ENCODE results near the gene SMOC2.
"Not testable (repeated sequence)": the region's sequence is repeated elsewhere in the genome, so short reads cannot be mapped to it uniquely, and the experiment has no call there.

SMOC2 gene

DNA sequence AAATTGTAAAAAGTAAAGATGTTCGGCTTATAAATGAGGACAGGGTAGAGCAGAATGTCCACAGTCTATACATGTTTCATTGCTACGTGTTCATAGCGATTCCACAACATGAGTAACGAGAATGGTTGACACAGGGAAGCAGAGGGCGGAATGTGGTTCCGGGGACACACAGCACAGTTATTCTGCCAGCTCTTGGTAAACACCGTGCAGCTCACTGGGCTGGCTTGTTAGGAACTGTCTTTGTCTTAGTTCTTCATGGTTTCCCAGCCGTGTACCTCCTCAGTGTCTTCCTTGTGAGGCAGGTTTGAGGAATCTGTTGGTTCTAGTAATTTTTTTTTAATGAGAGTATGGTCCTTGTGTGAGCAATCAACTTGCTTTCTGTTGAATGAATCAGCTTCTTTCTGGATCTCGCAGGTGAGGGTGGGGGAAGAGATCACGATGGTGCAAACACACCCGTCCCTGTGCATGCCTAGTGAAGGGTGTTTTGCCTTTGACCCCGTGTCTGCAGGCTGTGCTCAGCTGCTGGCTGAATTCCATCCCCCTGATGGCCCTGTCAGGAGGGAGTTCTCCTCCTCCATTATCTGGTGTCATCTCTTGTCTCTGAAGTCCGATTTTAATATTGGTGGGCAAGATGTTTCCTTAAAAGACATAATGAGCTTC lies 168.2 kb downstream of the SMOC2 start:
- no peak for DNase-seq

GRCh38 chr6:168609914-168610490 lies 169.0 kb downstream of the SMOC2 start:
- DNase-seq, result no peak

DNA sequence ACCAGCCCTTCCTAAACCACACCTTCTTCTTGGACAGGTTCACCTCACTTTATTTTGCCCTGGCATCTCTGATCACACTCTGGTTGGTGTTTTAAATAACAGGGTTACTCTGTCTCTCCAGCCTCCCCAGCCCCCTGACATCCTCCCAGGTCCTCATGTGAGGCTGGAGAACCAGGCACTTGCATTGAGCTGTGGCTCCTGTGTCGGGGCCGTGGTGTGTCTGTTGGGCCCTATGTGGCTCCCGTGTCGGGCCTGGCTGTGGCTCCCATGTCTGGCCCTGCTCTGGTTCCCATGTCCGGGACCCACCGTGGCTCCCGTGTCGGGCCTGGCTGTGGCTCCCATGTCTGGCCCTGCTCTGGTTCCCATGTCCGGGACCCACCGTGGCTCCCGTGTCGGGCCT lies 170.0 kb downstream of the SMOC2 start:
- not testable (repeated sequence) for DNase-seq

DNA sequence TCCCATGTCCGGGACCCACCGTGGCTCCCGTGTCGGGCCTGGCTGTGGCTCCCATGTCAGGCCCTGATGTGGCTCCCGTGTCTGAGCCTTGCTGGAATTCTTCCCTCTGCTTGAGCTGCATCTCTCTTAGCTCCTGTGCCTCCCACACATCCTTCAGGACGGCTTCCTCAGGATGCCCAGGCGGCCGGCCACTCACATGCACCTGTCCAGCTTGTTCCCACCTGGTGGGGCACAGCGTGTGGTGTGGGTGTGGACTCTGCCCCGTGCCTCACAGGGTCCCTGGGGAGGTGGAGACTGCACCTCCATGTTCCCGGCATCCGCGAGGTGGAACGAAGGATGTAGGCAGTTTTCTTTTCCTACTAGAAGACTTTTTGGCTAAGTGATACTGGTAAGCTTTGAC lies 170.7 kb downstream of the SMOC2 start:
- no peak for DNase-seq

DNA sequence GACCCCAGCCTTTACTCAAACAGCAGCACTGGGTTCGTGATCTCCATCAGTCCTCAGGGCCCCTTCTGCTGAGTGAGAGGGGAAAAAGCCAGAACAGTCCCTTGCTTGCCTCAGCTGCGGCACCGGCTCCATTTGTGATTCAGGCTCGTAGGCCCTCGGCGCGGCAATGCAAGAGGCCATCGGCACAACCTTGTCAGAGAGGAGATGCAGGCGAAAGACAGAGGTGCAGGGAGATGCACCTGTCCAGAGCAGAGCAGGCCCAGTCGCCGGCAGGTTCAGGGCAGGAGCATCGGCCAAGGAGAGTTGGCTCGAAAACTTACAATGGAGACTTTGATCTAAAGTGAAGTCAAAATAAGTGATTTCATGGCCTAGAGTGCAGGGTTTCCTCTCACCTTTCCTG lies 171.6 kb downstream of the SMOC2 start:
- no peak for DNase-seq

DNA sequence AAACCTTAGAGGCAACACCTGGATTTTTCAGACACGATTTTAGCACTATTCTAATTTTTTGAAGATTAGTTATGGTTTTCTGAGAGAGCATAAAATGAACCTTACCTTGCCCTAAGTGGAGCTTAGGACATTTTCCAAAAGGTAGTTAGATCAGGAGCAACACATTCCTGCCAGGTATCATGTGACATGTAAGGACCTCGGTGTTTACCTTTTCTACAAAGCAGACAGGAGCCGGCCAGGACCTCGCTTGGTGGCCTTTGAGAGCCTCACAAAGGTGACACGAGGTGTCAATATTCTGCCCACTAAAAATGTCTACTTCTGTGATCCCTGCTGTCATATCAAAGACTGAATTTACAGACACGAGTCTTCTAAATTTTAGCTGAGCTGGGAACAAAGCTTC lies 174.9 kb downstream of the SMOC2 start:
- no peak for DNase-seq

GRCh38 chr6:168616816-168617765 lies 176.1 kb downstream of the SMOC2 start:
- DNase-seq, result no peak

DNA sequence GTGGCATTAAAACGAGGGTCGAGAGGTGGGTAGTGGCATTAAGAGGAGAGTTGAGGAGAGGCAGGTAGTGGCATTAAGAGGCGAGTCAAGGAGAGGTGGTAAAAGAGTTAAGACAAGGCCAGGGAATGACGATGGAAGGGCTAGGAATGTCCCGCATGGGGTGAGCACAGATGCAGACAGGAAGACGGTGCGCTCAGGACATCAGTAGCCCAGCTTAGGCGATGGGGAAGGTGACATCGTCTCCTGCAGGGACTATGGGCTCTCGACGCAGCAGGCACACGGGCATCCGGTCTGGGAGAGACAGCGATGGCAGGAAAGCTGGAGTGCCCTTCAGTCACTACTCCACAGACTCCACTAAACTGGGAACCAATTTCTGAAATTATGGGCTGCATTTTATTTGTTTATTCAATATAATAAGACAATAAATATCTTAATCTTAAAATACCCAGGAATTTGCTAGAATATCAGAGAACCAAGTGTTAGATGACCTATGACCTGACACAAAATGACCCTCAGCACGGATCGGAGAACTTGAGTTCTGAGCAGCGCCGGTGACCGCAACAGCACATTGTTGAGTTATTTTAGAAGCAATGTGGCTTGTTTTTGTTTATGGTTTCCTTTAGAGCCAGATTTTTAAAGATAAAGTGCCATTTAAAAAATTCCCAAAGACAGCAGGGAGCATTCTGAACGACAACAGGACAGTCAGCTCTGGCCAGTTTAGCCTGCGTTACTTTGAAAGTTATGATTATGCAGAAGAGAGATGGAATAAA lies 177.7 kb downstream of the SMOC2 start:
- no peak for DNase-seq

DNA sequence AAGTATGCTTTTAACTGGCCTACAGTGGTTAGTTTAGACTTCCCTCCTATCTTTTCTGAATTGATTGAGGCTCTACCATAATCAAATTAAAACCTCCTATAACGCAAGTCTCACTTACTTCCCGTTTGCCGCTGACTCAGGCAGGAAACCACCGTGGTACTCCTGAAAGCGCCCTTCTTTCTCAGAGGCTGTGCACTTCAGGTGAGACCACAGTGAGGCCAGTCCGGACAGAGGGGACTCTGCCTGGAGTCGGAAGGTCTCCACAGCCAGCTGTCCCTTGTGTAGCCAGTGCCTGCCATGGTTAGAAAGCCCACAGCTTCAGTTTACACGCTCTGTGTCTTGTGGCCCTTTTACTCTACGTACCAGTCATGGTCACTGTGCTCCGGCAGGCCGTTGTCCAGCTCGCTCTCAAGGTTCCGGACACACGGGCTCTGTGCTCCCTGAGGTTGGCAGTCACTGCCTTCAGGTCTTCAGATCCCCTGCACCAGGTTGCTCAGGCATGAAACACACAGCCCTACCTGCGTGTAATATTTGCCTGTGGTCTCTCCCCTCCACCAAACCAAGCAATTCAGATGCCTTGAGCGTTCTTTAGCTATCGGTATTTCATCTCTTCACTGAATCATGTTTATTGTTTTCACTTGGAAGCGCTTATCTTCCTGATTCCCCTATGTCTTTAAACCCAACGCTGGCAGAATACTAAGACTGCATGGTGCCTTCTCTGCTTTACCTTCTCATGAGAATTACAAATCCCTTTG lies 178.8 kb downstream of the SMOC2 start:
- DNase-seq, result no peak

DNA sequence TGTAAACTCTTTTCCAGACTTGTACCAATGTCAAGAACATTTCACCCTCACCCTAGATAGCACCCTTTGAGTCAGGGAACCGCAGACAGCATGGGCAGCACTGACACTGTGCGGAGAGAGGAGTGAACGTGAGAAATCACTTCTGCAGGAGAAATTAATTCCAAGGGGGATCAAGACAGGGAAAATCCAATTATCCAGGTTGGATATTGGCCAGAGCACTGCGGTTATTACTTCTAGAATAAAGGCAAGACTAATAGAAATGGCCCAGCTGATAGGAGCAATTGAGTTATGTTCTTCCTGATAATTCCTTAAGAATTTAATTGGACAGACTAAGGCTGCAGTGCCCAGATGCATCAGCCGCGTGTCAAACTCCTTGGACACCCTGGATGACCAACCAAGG lies 179.6 kb downstream of the SMOC2 start:
- no peak for DNase-seq

GRCh38 chr6:168623736-168624135 lies 182.8 kb downstream of the SMOC2 start:
- DNase-seq, result no peak

DNA sequence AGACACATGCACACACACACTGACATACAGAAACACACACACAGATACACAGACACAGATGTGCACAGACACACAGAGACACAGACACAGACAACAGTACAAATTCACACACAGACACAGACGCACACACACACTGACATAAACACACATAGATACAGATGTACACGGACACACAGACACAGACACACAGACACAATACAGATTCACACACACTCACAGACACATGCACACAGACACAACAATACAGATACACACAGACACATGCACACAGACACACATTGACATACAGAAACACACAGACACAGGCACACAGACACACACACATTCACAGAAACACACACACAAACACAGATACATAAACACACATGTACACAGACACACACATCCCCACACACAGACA lies 183.6 kb downstream of the SMOC2 start:
- DNase-seq, result no peak

DNA sequence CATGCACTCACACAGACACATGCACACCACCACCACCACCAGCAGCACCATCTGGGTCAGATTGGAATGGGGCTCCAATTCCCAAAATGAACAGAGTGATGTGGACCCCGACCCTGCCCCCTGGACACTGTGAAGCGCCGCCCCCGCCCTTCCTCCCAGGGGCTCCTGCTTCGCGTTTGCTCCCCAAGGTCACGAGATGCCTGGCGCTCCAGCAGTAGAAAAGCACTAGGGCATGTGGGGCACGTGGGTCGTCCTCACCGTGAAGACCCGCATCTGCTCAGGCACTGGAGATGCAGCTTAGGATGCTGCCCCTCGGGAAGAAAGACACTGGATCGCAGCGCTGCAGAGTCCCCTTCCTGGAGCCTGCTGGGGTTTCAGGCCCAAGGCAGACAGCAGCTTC lies 184.0 kb downstream of the SMOC2 start:
- DNase-seq, result no peak

DNA sequence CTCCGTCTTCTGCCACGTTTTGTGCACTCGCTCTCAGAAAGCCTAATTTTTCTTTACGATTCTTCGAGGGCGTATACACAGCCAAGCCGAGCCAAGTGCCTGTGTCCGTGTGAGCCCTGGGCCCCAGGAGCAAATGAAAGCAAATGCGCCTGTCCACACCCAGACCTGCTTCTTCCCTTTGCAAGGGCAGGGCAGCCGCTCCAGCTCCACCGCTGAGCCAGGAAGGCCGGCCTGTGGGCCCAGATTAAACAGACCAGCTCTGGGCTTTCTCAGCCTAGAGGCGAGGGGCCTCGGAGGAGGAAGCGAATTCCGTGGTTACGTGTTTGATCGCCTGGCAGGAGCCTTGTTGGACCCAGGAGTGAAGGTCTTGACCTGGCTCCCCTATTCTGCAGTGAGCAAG lies 184.6 kb downstream of the SMOC2 start:
- DNase-seq, result no peak

GRCh38 chr6:168626046-168626602 lies 185.1 kb downstream of the SMOC2 start:
- no peak for DNase-seq

DNA sequence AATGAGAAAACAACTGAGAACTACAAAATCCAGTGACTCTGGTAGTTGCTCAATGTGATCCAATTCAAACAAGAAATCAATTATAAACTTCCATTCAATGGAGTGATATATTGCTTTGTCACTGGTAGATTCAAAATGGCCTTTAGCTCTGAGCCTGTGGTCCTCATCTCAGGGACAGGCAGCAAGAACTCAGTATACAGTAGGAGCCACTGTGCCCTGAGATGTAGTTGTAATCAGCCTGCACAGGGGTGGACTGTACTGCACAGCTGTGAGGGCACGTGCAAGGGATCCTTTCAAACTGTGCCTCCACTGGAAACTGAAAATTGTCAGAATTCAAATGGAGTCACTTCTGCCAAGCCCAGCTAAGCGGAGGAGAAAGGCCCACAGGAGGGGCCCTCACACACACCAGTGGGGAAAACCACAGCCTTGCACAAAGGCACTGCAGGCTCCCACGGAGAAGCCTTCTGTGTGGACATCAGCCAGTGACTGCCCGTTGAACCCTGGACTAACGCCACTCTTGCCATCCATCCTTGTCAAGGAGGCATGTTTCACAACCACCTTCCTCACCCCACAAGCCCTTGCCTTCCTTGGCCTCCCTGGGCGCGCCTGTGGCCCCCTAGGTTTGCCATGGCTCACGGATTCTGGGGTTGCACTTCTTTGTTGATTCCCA lies 186.7 kb downstream of the SMOC2 start:
- no peak for DNase-seq

DNA sequence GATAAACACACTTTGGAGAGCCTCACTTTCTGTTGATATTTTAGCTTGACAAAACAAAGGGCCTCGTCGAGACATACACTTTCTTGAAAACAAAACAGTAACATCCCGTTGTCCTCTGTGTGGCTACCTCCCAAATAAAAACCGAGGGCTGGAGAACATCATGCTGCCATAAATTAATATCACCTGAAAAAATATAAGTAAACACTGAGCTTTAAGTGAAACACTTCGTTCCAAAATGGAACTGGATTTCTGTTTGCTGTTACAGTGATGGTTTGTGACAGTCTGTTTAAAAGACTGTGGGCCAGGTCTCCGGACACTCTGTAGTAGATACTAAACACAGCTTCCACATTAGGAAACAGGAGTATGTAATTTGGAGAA lies 187.2 kb downstream of the SMOC2 start:
- DNase-seq, result no peak

GRCh38 chr6:168628732-168629245 lies 187.8 kb downstream of the SMOC2 start:
- DNase-seq, result no peak

DNA sequence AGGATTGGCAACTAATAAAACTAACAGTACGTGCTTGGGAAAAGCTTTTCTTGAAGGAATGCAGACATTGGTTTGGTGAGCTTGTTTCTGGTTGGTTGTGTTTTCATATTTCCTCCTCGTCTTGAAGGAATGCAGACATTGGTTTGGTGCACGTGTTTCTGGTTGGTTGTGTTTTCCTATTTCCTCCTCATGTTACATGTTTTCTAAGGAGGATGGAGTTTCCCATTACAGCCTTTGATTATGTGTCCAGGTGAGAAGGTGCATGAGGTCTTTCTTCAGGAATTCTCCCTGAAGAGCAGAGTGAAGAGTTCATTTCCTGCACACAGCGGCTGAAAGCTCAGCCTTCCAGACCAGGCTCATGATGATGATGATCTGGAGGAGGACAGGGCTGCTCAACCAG lies 190.6 kb downstream of the SMOC2 start:
- no peak for DNase-seq

DNA sequence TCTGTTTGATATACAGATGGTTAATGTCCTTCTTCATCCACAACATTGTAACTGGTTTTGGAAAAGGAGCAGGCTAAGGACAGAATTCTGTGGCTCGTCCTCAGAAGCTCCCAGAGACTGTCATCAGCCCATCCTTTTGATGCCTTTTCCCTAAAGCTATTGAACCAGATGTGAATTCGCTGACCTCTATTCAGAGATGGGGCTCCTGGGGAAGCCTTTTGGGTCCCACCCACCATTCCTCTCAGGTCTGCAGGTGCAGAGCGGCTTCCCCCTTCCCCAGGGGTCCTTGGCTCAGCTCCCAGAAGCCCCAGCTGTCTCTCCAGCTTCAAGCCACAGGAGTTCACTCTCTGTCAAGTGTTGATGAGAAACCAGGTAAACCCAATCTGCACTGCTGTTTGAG lies 191.7 kb downstream of the SMOC2 start:
- DNase-seq, result no peak
